Keratinocyte (primary cell): Measurements from ENCODE around the gene ABCD1. TPM values are rescaled to one million over a fixed set of nuclear protein-coding genes. Genes with fewer than 3 reads are reported as not detected.
"Not testable (repeated sequence)": the region's sequence is repeated elsewhere in the genome, so short reads cannot be mapped to it uniquely, and the experiment has no call there.

Source experiments
- DNase-seq: peaks from one replicate; pipeline ENCODE4 v3.0.0-alpha.2; 2011; ENCODE audit warnings: low read depth, missing footprints, low spot score
- FAIRE-seq: peaks from 2 replicates; lab custom pipeline; 2011; peaks lifted over from hg19 to GRCh38; lab: Jason Lieb, UNC
- H2AFZ ChIP-seq: 2 replicates; pipeline ENCODE4 v1.6.0; 2012; ENCODE audit warnings: low read length, control low read depth, inconsistent platforms; ENCODE audit not compliant: control insufficient read depth
- H3K27ac ChIP-seq: 2 replicates; pipeline ENCODE4 v1.5.1; 2011; ENCODE audit warnings: low read length; ENCODE audit not compliant: control insufficient read depth, insufficient read depth
- H3K27me3 ChIP-seq: 3 replicates; pipeline ENCODE4 v1.6.0; 2011; ENCODE audit warnings: low read length; ENCODE audit not compliant: control insufficient read depth, insufficient read depth; ENCODE audit errors: extremely low read depth
- H3K36me3 ChIP-seq, 2 experiments: 2 replicates in 1 of 2; 3 replicates in 1 of 2; pipeline ENCODE4 v1.5.1; 2011; ENCODE audit warnings: low read length in 2 of 2, mild to moderate bottlenecking in 1 of 2; ENCODE audit not compliant: control insufficient read depth in 2 of 2, insufficient read depth in 2 of 2; ENCODE audit errors: extremely low read depth in 1 of 2
- H3K4me1 ChIP-seq: 3 replicates; pipeline ENCODE4 v1.5.1; 2011; ENCODE audit warnings: low read length; ENCODE audit not compliant: control insufficient read depth, insufficient read depth; ENCODE audit errors: extremely low read depth
- H3K4me2 ChIP-seq: 3 replicates; pipeline ENCODE4 v1.6.0; 2011; ENCODE audit warnings: low read depth, low read length; ENCODE audit not compliant: control insufficient read depth, insufficient read depth; ENCODE audit errors: extremely low read depth
- H3K4me3 ChIP-seq, 3 experiments: fragments of 200-600 bp in 1 of 3; sonication (generic) in 1 of 3; 2 replicates in 2 of 3; 3 replicates in 1 of 3; pipeline ENCODE4 v1.5.1; 2011 to 2016; ENCODE audit warnings: low read length in 3 of 3, mild to moderate bottlenecking in 3 of 3, control low read depth in 2 of 3, inconsistent platforms in 1 of 3, low read depth in 1 of 3, mixed read lengths in 1 of 3, mixed run types in 1 of 3, moderate library complexity in 1 of 3; ENCODE audit not compliant: control insufficient read depth in 2 of 3, insufficient read depth in 2 of 3; ENCODE audit errors: extremely low read depth in 1 of 3
- H3K79me2 ChIP-seq: 2 replicates; pipeline ENCODE4 v1.6.0; 2012; ENCODE audit warnings: low read length; ENCODE audit not compliant: control insufficient read depth, insufficient read depth
- H3K9ac ChIP-seq: 3 replicates; pipeline ENCODE4 v1.6.0; 2011; ENCODE audit warnings: low read length; ENCODE audit not compliant: control insufficient read depth, insufficient read depth; ENCODE audit errors: extremely low read depth
- H3K9me1 ChIP-seq: 3 replicates; pipeline ENCODE4 v1.6.0; 2011; ENCODE audit warnings: low read length; ENCODE audit not compliant: control insufficient read depth, insufficient read depth; ENCODE audit errors: extremely low read depth
- H3K9me3 ChIP-seq: 2 replicates; pipeline ENCODE4 v1.5.1; 2012; ENCODE audit warnings: low read depth, low read length; ENCODE audit not compliant: control insufficient read depth
- H4K20me1 ChIP-seq: 3 replicates; pipeline ENCODE4 v1.6.0; 2011; ENCODE audit warnings: low read length; ENCODE audit not compliant: control insufficient read depth, insufficient read depth; ENCODE audit errors: extremely low read depth
- CTCF ChIP-seq, 3 experiments: IDR thresholded peaks in 1 of 3; conservative IDR thresholded peaks in 1 of 3; optimal IDR thresholded peaks in 1 of 3; 2 replicates in 2 of 3; 3 replicates in 1 of 3; pipeline versions ENCODE3 to v1.5.1; 2011; ENCODE audit warnings: low read length in 3 of 3, mild to moderate bottlenecking in 3 of 3, moderate library complexity in 2 of 3, control low read depth in 1 of 3, inconsistent platforms in 1 of 3; ENCODE audit not compliant: insufficient read depth in 2 of 3; ENCODE audit errors: extremely low read depth in 1 of 3
- EZH2 ChIP-seq: IDR thresholded peaks from one replicate; pipeline ENCODE4 v1.6.1; 2012; ENCODE audit warnings: inconsistent platforms, mild to moderate bottlenecking, low read length, moderate library complexity
- dilution Hi-C: fragments of 300-500 bp; cut with MboI; formaldehyde crosslinking; loops from one replicate; pipeline ENCODE4 v1.7.0; 2020; ENCODE audit warnings: low sequenced_read_pairs; ENCODE audit not compliant: extremely low pct_ligation_motif_present
- polyA plus RNA-seq, 5 experiments: library from polyadenylated mRNA; depleted of rRNA in 3 of 5; stranded (reverse) in 3 of 5; stranded (forward) in 1 of 5; unstranded in 1 of 5; fragments of >200 nt; gene quantifications; 1 replicate in 1 of 5; 2 replicates in 3 of 5; 3 replicates in 1 of 5; pipeline versions ENCODE4 v1.2.1 to v1.2.3, GENCODE V29; 2011 to 2012; ENCODE audit warnings: missing spikeins in 2 of 5, low read depth in 1 of 5, low replicate concordance in 1 of 5

Gene ABCD1
- polyA plus RNA-seq, 1 donor (not counting 4 experiments of a cell fraction or from before 2014, with no cell fraction given), result 0.81 TPM

GRCh38 chrX:153705403-153706060, 19.1 kb upstream of the ABCD1 start:
- H3K27ac ChIP-seq, result peak overlapping the region; percentile 31
- FAIRE-seq, dilution Hi-C loops, H4K20me1 ChIP-seq, H3K27me3 ChIP-seq, H3K4me3 ChIP-seq, H2AFZ ChIP-seq, H3K36me3 ChIP-seq, H3K4me2 ChIP-seq, H3K79me2 ChIP-seq, H3K9me3 ChIP-seq, H3K9me1 ChIP-seq, DNase-seq: not testable (repeated sequence)
- peaks cover 49% of the 10 kb centered on the region for H3K4me1 ChIP-seq
- peak in 1 of 3 experiments; percentile 12 for TF ChIP-seq CTCF (optimal IDR thresholded peaks at IDR 0.05 in 1 of 3, IDR thresholded peaks at IDR 0.05 in 1 of 3, conservative IDR thresholded peaks at IDR 0.05 in 1 of 3; ENCODE audit: extremely low read depth in 1 of 3, insufficient read depth in 2 of 3, low read length in 3 of 3)
- H3K9ac ChIP-seq, result peak overlapping the region; percentile 15

- Histone ChIP-seq H3K79me2 (peaks cover 5% of the 10 kb centered on the region), H3K4me2 (no peak overlapping the region)
Observed at GRCh38 chrX:153706799-153707198, 17.9 kb upstream of the ABCD1 start.

More at GRCh38 chrX:153706799-153707198, 17.9 kb upstream of the ABCD1 start:
- dilution Hi-C loops, result no loop called here
- Histone ChIP-seq H3K4me1 (peaks cover 49% of the 10 kb centered on the region), H3K27ac (no peak overlapping the region), H3K4me3 (no peak overlapping the region), H3K36me3 (peaks cover 3 to 6% of the 10 kb centered on the region in 2 experiments), H4K20me1 (no peaks in the 10 kb centered on the region), H3K9me3 (no peaks in the 10 kb centered on the region), H3K9me1 (no peaks in the 10 kb centered on the region), H3K27me3 (no peaks in the 10 kb centered on the region), H3K9ac (no peak overlapping the region), H2AFZ (no peak overlapping the region)
- TF ChIP-seq CTCF (optimal IDR thresholded peaks at IDR 0.05 in 1 of 3, IDR thresholded peaks at IDR 0.05 in 1 of 3, conservative IDR thresholded peaks at IDR 0.05 in 1 of 3; ENCODE audit: extremely low read depth in 1 of 3, insufficient read depth in 2 of 3, low read length in 3 of 3), result no peak
- no peak for TF ChIP-seq EZH2
- DNase-seq (no peak), FAIRE-seq (no peak)
